Type B pancreatic cell (in vitro differentiated cells): Measurements from ENCODE around the gene MPZ. TPM values are rescaled to one million over a fixed set of nuclear protein-coding genes. Genes with fewer than 3 reads are reported as not detected.

Experiments
- DNase-seq: peaks from one replicate; pipeline ENCODE4 v3.0.0; 2021; ENCODE audit warnings: mixed read lengths; ENCODE audit not compliant: unreplicated experiment; ENCODE audit errors: extremely low spot score
- H3K27ac Mint-ChIP-seq: 2 replicates; pipeline ENCODE4 v1.8.0; 2021; ENCODE audit warnings: mild to moderate bottlenecking, mixed read lengths
- H3K27me3 Mint-ChIP-seq: 2 replicates; pipeline ENCODE4 v1.8.0; 2021; ENCODE audit warnings: mixed read lengths
- H3K36me3 Mint-ChIP-seq: 2 replicates; pipeline ENCODE4 v1.8.0; 2021; ENCODE audit warnings: mixed read lengths
- H3K4me1 Mint-ChIP-seq: one replicate; pipeline ENCODE4 v1.8.0; 2021; ENCODE audit warnings: mixed read lengths; ENCODE audit not compliant: unreplicated experiment
- H3K4me3 Mint-ChIP-seq: 2 replicates; pipeline ENCODE4 v1.8.0; 2021; ENCODE audit warnings: mild to moderate bottlenecking, mixed read lengths
- H3K9me3 Mint-ChIP-seq: 2 replicates; pipeline ENCODE4 v1.8.0; 2021; ENCODE audit warnings: mixed read lengths
- total RNA-seq: library from RNA; stranded (reverse); gene quantifications from 2 replicates; pipeline ENCODE4 v1.2.1, GENCODE V29; 2021; ENCODE audit warnings: low replicate concordance
- TF ChIP-seq, protein P1 (sequence below): fragments of 200-600 bp; sonication (generic); conservative IDR thresholded peaks from 2 replicates; pipeline ENCODE4 v1.5.0; 2021; ENCODE audit warnings: antibody characterized with exemption, mild to moderate bottlenecking

The MPZ gene
- total RNA-seq, 1 donor from 2014 or later = 3.6 TPM

DNA sequence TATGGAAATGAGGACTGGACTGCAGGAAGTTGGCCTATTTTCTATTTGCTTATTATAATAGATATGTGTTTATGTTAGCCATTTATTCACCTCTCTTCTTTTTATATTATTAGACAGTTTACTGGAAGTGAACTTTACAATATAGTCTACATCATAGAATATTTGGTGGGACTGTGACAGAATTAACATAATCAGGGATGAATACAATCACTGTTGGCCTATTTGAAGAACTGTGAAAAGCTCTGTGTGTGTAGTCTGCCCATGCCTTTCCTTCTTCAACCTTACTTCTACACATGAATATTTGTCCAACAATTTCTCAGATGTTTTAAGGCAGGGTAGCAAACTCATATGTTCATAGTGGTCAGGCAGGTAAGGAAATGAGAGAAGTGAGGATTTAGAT is 12.4 kb downstream of the MPZ start:
- Mint-ChIP-seq H3K27me3 (no peaks in the 10 kb centered on the region), H3K36me3 (no peaks in the 10 kb centered on the region), H3K9me3 (no peaks in the 10 kb centered on the region), H3K4me3 (no peak overlapping the region), H3K4me1 (no peaks in the 10 kb centered on the region), H3K27ac (no peak overlapping the region)
- TF ChIP-seq, protein P1, sequence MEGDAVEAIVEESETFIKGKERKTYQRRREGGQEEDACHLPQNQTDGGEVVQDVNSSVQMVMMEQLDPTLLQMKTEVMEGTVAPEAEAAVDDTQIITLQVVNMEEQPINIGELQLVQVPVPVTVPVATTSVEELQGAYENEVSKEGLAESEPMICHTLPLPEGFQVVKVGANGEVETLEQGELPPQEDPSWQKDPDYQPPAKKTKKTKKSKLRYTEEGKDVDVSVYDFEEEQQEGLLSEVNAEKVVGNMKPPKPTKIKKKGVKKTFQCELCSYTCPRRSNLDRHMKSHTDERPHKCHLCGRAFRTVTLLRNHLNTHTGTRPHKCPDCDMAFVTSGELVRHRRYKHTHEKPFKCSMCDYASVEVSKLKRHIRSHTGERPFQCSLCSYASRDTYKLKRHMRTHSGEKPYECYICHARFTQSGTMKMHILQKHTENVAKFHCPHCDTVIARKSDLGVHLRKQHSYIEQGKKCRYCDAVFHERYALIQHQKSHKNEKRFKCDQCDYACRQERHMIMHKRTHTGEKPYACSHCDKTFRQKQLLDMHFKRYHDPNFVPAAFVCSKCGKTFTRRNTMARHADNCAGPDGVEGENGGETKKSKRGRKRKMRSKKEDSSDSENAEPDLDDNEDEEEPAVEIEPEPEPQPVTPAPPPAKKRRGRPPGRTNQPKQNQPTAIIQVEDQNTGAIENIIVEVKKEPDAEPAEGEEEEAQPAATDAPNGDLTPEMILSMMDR = no peak
- DNase-seq = no peak

DNA sequence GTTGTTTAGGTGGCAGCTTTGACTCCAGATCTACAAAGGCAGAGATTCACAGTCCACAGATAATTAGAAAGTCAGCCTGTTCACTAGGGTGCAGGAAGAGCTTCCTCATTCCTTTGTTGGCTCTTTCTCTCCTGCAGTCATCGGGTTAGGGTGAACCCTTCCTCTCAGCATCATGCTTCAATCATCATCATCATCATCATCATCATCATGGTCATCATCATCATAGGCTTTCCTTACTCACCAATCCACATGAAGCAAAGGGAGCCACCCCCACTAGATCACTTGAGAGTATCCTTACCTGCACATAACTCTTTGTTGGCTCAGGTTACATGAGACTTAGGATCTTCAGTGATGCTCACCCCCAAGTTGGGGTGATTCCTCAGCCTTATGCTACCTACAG is 19.0 kb downstream of the MPZ start:
- no peak overlapping the region for H3K4me3 Mint-ChIP-seq
- TF ChIP-seq, protein P1 = no peak
- H3K27me3 Mint-ChIP-seq = peaks cover 7% of the 10 kb centered on the region
- H3K36me3 Mint-ChIP-seq = no peaks in the 10 kb centered on the region
- no peaks in the 10 kb centered on the region for H3K9me3 Mint-ChIP-seq
- DNase-seq = no peak
- no peak overlapping the region for H3K27ac Mint-ChIP-seq
- peaks cover under 1% of the 10 kb centered on the region for H3K4me1 Mint-ChIP-seq

DNA sequence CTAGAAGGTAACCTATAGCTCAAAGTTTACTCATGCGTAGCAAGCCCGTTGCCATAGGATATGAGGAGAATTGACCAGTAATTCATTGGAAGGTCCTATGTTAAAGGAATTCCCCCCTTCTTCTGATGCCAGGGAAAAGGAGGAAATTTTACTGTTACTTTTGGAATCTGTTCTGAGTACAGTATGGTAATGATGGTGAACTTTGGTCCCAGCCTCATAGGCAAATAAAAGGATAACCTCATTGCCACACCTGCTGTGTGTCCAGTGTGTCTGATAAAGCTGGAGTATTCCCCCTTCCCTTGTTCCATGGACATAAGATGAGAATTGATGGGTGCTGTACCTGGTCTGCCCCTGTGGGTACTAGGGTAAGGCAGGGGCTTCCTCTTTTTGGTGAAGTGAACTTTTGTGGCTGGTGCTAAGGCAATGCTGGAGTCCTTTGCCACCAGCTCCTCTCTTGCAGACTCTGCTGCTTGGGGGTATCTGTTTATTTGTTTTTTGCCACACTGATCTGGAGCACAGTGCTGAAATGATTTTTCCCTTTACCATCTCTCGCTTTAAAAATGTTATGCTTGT is 22.2 kb downstream of the MPZ start:
- DNase-seq = no peak
- Mint-ChIP-seq H3K36me3 (no peaks in the 10 kb centered on the region), H3K27me3 (peaks cover 36% of the 10 kb centered on the region), H3K27ac (no peak overlapping the region), H3K4me1 (peaks cover 11% of the 10 kb centered on the region), H3K9me3 (no peaks in the 10 kb centered on the region), H3K4me3 (no peak overlapping the region)
- TF ChIP-seq, protein P1 = no peak

DNA sequence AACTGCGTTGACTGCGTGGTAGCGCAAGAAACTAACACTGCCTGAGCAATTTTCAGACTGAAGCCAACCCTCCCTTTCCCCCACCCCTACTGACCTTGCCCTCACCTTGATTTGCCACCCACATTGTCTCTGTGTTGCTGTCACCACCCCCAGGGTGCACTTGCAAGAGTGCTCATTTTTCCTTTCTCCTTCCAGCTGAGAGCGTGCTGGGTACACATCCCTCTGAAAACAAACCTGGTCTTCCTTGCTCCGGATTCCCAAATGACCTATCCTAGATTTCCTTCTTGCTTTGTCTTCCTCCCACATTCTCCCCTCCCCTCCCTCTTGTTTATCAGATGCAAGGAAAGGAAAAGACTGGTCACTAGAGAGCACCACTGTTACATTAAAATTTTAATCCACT is 24.2 kb downstream of the MPZ start:
- Mint-ChIP-seq H3K27ac (no peak overlapping the region), H3K9me3 (no peaks in the 10 kb centered on the region), H3K27me3 (peaks cover 33% of the 10 kb centered on the region), H3K36me3 (no peaks in the 10 kb centered on the region), H3K4me3 (no peak overlapping the region), H3K4me1 (peaks cover 11% of the 10 kb centered on the region)
- DNase-seq = no peak
- TF ChIP-seq, protein P1 = no peak

DNA sequence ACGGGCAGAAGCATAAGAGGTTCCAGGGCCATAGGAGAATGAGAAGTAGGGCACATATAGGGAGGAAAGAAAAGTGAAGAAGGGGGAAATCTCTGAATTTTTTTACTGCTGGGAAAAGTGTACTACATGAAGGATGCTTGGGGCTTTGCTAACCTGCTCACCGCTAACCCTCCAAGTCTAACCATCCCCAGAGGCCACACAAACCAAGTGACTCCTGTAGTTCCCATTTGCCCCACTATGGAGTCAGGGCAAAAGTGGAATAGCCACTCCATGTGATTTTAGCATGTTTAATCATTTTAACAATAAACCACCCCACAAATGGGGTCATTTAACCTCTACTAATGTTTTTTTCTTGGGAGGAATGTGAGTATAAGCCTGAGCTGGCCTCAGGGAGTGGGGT is 24.7 kb downstream of the MPZ start:
- no peak overlapping the region for H3K4me3 Mint-ChIP-seq

More for the DNA sequence above, 24.7 kb downstream of the MPZ start:
- Mint-ChIP-seq H3K9me3 (no peaks in the 10 kb centered on the region), H3K4me1 (peaks cover 11% of the 10 kb centered on the region), H3K27ac (no peak overlapping the region), H3K36me3 (no peaks in the 10 kb centered on the region), H3K27me3 (peaks cover 36% of the 10 kb centered on the region)
- TF ChIP-seq, protein P1 = peak; percentile 17
- no peak for DNase-seq
